ENCODE data around the gene XG.

- no peak for TF ChIP-seq CTCF (IDR thresholded peaks at IDR 0.05)
- TF ChIP-seq POLR2A (IDR thresholded peaks at IDR 0.05), result no peak
Measured at GRCh38 chrX:2829469-2830246, 77.8 kb downstream of the XG start.

Data from transverse colon (tissue), 3 donors.